ENCODE measurements around the gene MYO3B. TPM values are rescaled to one million over a fixed set of nuclear protein-coding genes. Genes with fewer than 3 reads are reported as not detected.
"Not testable (repeated sequence)": the region's sequence is repeated elsewhere in the genome, so short reads cannot be mapped to it uniquely, and the experiment has no call there.

Gene MYO3B
- total RNA-seq, 1 donor from 2014 or later = under 0.01 TPM

GRCh38 chr2:170465241-170465640 lies 287.3 kb downstream of the MYO3B start:
- DNase-seq (ENCODE audit: low read depth, low spot score) = no peak

- DNase-seq (ENCODE audit: low read depth, low spot score) = no peak
Measured at GRCh38 chr2:170466632-170467031, 288.7 kb downstream of the MYO3B start.

GRCh38 chr2:170467568-170468422 lies 289.8 kb downstream of the MYO3B start:
- DNase-seq (ENCODE audit: low read depth, low spot score) = no peak

DNA sequence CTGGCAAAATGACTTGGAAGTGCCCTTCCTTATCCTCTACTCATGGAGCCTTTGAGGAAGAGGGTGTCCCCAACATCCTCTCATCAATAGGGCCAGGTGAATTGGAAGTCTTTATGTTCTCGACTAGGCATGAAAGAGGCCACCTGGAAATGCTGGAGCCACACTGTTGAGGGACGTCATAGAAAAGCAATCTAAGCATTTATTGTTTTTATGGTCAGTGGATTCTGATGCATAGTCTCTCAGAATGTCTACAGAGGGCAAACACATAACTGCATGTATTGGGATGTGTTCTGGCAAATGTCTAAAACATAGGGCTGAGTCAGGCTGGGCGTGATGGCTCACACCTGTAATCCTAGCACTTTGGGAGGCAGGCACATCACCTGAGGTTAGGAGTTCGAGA lies 290.6 kb downstream of the MYO3B start:
- no peak for DNase-seq (ENCODE audit: low read depth, low spot score)

DNA sequence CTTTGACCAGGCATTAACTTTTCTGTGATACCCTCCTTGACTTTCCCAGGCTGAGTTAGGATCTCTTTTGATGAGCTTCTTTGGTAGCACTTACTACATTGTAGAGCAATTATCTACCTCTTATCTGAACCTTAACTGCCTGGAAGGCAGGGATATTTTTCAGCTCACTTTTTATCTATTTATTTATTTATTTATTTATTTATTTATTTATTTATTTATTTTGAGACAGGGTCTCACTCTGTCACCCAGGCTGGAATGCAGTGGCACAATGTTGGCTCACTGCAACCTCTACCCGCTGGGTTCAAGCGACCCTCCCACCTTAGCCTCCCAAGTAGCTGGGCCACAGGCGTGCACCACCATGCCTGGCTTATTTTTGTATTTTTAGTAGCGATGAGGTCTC lies 294.6 kb downstream of the MYO3B start:
- DNase-seq (ENCODE audit: low read depth, low spot score) = not testable (repeated sequence)

DNA sequence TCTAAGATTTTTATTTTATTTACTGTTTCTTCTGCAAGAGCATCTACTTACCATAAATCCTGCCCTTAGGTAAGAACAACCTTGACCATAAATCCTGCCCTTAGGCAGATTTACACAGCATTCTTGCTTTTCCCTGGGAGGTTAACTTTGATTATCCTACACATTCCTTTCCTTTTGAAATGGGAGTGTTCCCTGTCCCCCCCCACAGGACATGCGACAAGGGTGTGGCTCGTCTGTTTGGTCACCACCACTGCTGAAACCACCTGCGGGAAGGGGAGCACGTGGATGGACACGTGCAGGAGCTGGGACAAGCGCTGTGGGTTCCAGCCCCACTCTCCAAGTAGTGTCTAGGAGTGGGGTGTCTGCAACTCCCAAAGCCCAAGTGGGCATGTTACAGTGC lies 297.9 kb downstream of the MYO3B start:
- DNase-seq (ENCODE audit: low read depth, low spot score) = no peak

GRCh38 chr2:170477630-170478029 lies 299.7 kb downstream of the MYO3B start:
- DNase-seq (ENCODE audit: low read depth, low spot score) = no peak

- no peak for DNase-seq (ENCODE audit: low read depth, low spot score)
Measured at GRCh38 chr2:170481201-170481600, 303.3 kb downstream of the MYO3B start.

GRCh38 chr2:170484552-170484951 lies 306.6 kb downstream of the MYO3B start:
- DNase-seq (ENCODE audit: low read depth, low spot score) = no peak

- DNase-seq (ENCODE audit: low read depth, low spot score) = no peak
Measured at GRCh38 chr2:170485254-170486026, 307.5 kb downstream of the MYO3B start.

- DNase-seq (ENCODE audit: low read depth, low spot score) = no peak
Measured at GRCh38 chr2:170486730-170487129, 308.8 kb downstream of the MYO3B start.

- no peak for DNase-seq (ENCODE audit: low read depth, low spot score)
Measured at GRCh38 chr2:170488807-170489206, 310.9 kb downstream of the MYO3B start.

DNA sequence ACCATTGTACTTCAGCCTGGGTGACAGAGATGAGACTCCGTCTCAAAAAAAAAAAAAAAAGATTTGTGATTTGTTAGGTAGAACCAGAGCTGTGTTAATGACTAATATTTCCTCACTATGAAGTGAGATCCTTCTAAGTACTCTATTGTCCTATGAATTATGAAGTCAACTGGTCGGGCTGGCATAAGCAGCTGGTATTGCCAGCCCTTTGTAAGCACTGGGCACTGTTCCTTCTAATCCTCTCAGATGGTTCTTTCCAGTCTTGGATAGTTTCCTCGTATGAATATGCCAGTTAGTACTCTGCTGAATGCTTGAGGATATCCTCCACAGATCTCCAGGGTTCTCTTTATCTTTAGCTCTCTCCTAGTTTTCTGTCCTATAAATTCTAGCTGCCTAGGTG lies 314.1 kb downstream of the MYO3B start:
- no peak for DNase-seq (ENCODE audit: low read depth, low spot score)

GRCh38 chr2:170493426-170494097 lies 315.6 kb downstream of the MYO3B start:
- DNase-seq (ENCODE audit: low read depth, low spot score) = no peak

GRCh38 chr2:170495896-170496295 lies 317.9 kb downstream of the MYO3B start:
- no peak for DNase-seq (ENCODE audit: low read depth, low spot score)

GRCh38 chr2:170498619-170499018 lies 320.7 kb downstream of the MYO3B start:
- no peak for DNase-seq (ENCODE audit: low read depth, low spot score)

GRCh38 chr2:170500104-170500503 lies 322.2 kb downstream of the MYO3B start:
- DNase-seq (ENCODE audit: low read depth, low spot score) = no peak

DNA sequence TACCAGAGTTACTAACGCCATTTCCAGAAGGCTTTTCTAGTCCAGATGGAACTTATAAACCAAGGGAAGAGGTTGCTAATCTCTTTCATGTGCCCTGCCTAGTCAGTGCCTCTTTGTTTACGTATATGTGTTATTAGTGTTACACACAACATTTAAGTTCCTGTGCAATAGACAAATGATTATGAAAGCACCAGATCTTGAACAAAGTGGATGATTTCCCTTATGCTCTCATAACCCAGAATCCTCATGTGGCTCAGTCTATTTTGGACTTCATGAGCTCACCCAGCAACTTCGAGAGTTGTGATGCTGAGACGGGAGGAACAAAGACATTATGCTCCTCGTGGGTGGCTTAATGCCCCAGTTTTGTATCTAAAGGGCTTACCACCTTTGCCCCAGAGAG lies 322.8 kb downstream of the MYO3B start:
- DNase-seq (ENCODE audit: low read depth, low spot score) = no peak

GRCh38 chr2:170501421-170502043 lies 323.6 kb downstream of the MYO3B start:
- DNase-seq (ENCODE audit: low read depth, low spot score) = no peak

GRCh38 chr2:170502361-170503130 lies 324.6 kb downstream of the MYO3B start:
- DNase-seq (ENCODE audit: low read depth, low spot score) = no peak

GRCh38 chr2:170503563-170503962 lies 325.6 kb downstream of the MYO3B start:
- no peak for DNase-seq (ENCODE audit: low read depth, low spot score)

Measured in pulmonary artery endothelial cell (primary cell).